ENCODE data around the gene FAM234B. TPM values are rescaled to one million over a fixed set of nuclear protein-coding genes. Genes with fewer than 3 reads are reported as not detected.

FAM234B gene
- polyA plus RNA-seq, 1 experiment = 7.3 TPM

DNA sequence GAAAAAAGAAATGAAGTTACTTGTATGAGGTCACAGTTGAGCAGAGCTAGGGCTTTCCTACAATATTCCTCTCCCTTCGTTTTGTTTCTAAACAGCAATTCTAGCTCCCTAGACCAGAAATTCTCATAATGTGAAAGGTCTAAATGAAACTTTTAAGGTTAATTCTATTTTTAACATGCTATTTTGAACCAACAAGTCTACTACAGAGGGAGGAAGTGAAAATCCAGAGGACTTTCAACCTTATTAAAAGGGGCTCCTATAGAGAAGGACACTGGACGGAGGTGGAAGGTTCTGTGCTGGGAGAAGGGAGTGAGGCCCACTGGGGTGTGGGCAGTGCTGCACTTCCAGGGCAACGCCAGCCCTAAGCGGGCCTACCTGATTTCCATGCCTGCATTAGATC lies 45.9 kb downstream of the FAM234B start:
- TF ChIP-seq, protein P1, sequence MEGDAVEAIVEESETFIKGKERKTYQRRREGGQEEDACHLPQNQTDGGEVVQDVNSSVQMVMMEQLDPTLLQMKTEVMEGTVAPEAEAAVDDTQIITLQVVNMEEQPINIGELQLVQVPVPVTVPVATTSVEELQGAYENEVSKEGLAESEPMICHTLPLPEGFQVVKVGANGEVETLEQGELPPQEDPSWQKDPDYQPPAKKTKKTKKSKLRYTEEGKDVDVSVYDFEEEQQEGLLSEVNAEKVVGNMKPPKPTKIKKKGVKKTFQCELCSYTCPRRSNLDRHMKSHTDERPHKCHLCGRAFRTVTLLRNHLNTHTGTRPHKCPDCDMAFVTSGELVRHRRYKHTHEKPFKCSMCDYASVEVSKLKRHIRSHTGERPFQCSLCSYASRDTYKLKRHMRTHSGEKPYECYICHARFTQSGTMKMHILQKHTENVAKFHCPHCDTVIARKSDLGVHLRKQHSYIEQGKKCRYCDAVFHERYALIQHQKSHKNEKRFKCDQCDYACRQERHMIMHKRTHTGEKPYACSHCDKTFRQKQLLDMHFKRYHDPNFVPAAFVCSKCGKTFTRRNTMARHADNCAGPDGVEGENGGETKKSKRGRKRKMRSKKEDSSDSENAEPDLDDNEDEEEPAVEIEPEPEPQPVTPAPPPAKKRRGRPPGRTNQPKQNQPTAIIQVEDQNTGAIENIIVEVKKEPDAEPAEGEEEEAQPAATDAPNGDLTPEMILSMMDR (IDR thresholded peaks at IDR 0.05; ENCODE audit: low read depth, low read length) = no peak
- H3K9me3 ChIP-seq (ENCODE audit: control insufficient read depth, insufficient read depth, low read length) = no peaks in the 10 kb centered on the region
- no peak overlapping the region for H3K27ac ChIP-seq (ENCODE audit: low read depth, low read length)
- ChIA-PET POLR2A (no interaction called here), CTCF (no interaction called here)
- H3K27me3 ChIP-seq (ENCODE audit: control insufficient read depth, insufficient read depth, low read length) = no peaks in the 10 kb centered on the region
- no peak overlapping the region for H3K4me3 ChIP-seq (ENCODE audit: low read depth, low read length)
- no peak for DNase-seq (ENCODE audit: low read depth, low spot score)

- CTCF ChIA-PET = no interaction called here
- Histone ChIP-seq H3K27ac (ENCODE audit: low read depth, low read length) (no peak overlapping the region), H3K9me3 (ENCODE audit: control insufficient read depth, insufficient read depth, low read length) (no peaks in the 10 kb centered on the region), H3K27me3 (ENCODE audit: control insufficient read depth, insufficient read depth, low read length) (no peaks in the 10 kb centered on the region), H3K4me3 (ENCODE audit: low read depth, low read length) (no peak overlapping the region)
- TF ChIP-seq, protein P1 (IDR thresholded peaks at IDR 0.05; ENCODE audit: low read depth, low read length) = no peak
- DNase-seq (ENCODE audit: low read depth, low spot score) = no peak
- POLR2A ChIA-PET = no interaction called here
These were observed 47.7 kb downstream of the FAM234B start for GRCh38 chr12:13091832-13092231.

- ChIA-PET POLR2A (interaction anchor here (0.8 kb wide), 1 partner anchor 85 kb away, joined by 3 read pairs; no protein-coding TSS in a partner anchor), CTCF (interaction anchor here (1.0 to 4.2 kb wide), 5 partner anchors 103 to 177 kb away, joined by 4 to 39 read pairs (median 7); partner anchors contain the start of gene EMP1)
- DNase-seq (ENCODE audit: low read depth, low spot score) = no peak
- H3K27me3 ChIP-seq (ENCODE audit: control insufficient read depth, insufficient read depth, low read length) = no peaks in the 10 kb centered on the region
- peak overlapping the region; percentile 78 for H3K27ac ChIP-seq (ENCODE audit: low read depth, low read length)
- H3K4me3 ChIP-seq (ENCODE audit: low read depth, low read length) = no peak overlapping the region
- TF ChIP-seq, protein P1 (IDR thresholded peaks at IDR 0.05; ENCODE audit: low read depth, low read length) = no peak
- no peaks in the 10 kb centered on the region for H3K9me3 ChIP-seq (ENCODE audit: control insufficient read depth, insufficient read depth, low read length)
These were observed 49.1 kb downstream of the FAM234B start for GRCh38 chr12:13093191-13093847.

- Histone ChIP-seq H3K27ac (ENCODE audit: low read depth, low read length) (peak overlapping the region; percentile 78), H3K4me3 (ENCODE audit: low read depth, low read length) (no peak overlapping the region), H3K9me3 (ENCODE audit: control insufficient read depth, insufficient read depth, low read length) (no peaks in the 10 kb centered on the region), H3K27me3 (ENCODE audit: control insufficient read depth, insufficient read depth, low read length) (no peaks in the 10 kb centered on the region)
- CTCF ChIA-PET = interaction anchor here (1.0 to 4.2 kb wide), 4 partner anchors 102 to 178 kb away, joined by 4 to 39 read pairs (median 8); partner anchors contain the start of gene EMP1
- POLR2A ChIA-PET = interaction anchor here (0.6 kb wide), 1 partner anchor 55 kb away, joined by 3 read pairs; no protein-coding TSS in a partner anchor
- TF ChIP-seq, protein P1 (IDR thresholded peaks at IDR 0.05; ENCODE audit: low read depth, low read length) = no peak
- no peak for DNase-seq (ENCODE audit: low read depth, low spot score)
These were observed 49.7 kb downstream of the FAM234B start for GRCh38 chr12:13093848-13094220.

DNA sequence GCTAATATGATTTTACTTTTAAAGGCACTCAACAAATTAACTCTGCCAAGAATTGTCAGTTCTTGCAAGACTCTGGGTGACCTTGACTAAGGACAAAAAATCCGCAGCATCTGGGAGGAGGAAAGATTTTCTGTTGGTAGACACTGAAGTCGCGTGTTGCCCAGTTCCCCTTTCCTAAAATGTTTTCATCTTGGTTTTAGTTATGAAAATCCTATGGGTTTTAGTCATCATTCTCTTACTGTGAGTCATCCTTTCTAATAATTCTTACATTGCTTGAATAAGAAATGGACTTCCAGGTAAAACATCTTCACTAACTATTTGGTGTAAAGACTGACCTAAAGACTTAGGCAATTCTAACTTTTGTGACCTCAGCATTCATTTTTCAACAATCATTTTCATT lies 50.2 kb downstream of the FAM234B start:
- no peak for DNase-seq (ENCODE audit: low read depth, low spot score)
- TF ChIP-seq, protein P1 (IDR thresholded peaks at IDR 0.05; ENCODE audit: low read depth, low read length) = no peak
- POLR2A ChIA-PET = interaction anchor here (0.6 kb wide), 1 partner anchor 56 kb away, joined by 3 read pairs; no protein-coding TSS in a partner anchor
- Histone ChIP-seq H3K4me3 (ENCODE audit: low read depth, low read length) (no peak overlapping the region), H3K27me3 (ENCODE audit: control insufficient read depth, insufficient read depth, low read length) (no peaks in the 10 kb centered on the region), H3K27ac (ENCODE audit: low read depth, low read length) (no peak overlapping the region), H3K9me3 (ENCODE audit: control insufficient read depth, insufficient read depth, low read length) (no peaks in the 10 kb centered on the region)
- CTCF ChIA-PET = interaction anchor here (1.0 to 4.2 kb wide), 3 partner anchors 102 to 178 kb away, joined by 4 to 39 read pairs (median 8); partner anchors contain the start of gene EMP1

All from AG04450 (cell line).